K562 (cell line): Measurements from ENCODE around the gene CAST. TPM values are rescaled to one million over a fixed set of nuclear protein-coding genes. Genes with fewer than 3 reads are reported as not detected.

ENCODE experiments used
- CBX3 ChIP-seq, 2 experiments: IDR thresholded peaks; 1 replicate in 1 of 2; 2 replicates in 1 of 2; pipeline ENCODE4 v1.6.1; 2012; ENCODE audit warnings: inconsistent platforms in 2 of 2, low read length in 2 of 2, borderline replicate concordance in 1 of 2, control low read depth in 1 of 2
- CUX1 ChIP-seq: fragments of 200-800 bp; sonication (Bioruptor generic); IDR thresholded peaks from 2 replicates; pipeline ENCODE4 v1.6.1; 2016; ENCODE audit warnings: missing genetic modification characterization, missing compliant biosample characterization
- FOXP4 ChIP-seq: sonication (generic); formaldehyde crosslinking; IDR thresholded peaks from 2 replicates; pipeline ENCODE4 v1.8.0; 2022; ENCODE audit warnings: mild to moderate bottlenecking, missing genetic modification reagents, borderline replicate concordance
- GABPB2 ChIP-seq: fragments of 250-450 bp; sonication (Bioruptor Pico); conservative IDR thresholded peaks from 2 replicates; pipeline ENCODE4 v1.5.1; 2021; ENCODE audit warnings: mild to moderate bottlenecking
- HIVEP1 ChIP-seq: fragments of 250-450 bp; sonication (Bioruptor Pico); IDR thresholded peaks from 2 replicates; pipeline ENCODE4 v1.4.0; 2020; ENCODE audit warnings: mild to moderate bottlenecking
- JUNB ChIP-seq: fragments of 450-650 bp; formaldehyde crosslinking; conservative IDR thresholded peaks from 2 replicates; pipeline ENCODE4 v1.4.0; 2020; ENCODE audit warnings: mild to moderate bottlenecking
- KAT7 ChIP-seq: sonication (generic); formaldehyde crosslinking; IDR thresholded peaks from 2 replicates; pipeline ENCODE4 v1.8.0; 2022; ENCODE audit warnings: missing genetic modification reagents, mild to moderate bottlenecking, borderline replicate concordance
- L3MBTL2 ChIP-seq: fragments of 450-650 bp; IDR thresholded peaks from 2 replicates; pipeline ENCODE4 v1.6.1; 2016; ENCODE audit warnings: mild to moderate bottlenecking, moderate library complexity
- NCOA4 ChIP-seq: fragments of 450-650 bp; IDR thresholded peaks from 2 replicates; pipeline ENCODE4 v1.6.1; 2018; ENCODE audit warnings: mild to moderate bottlenecking; ENCODE audit not compliant: partially characterized antibody
- NCOA6 ChIP-seq: fragments of 450-650 bp; IDR thresholded peaks from 2 replicates; pipeline ENCODE4 v1.6.1; 2017; ENCODE audit warnings: mild to moderate bottlenecking
- NRF1 ChIP-seq, 2 experiments: fragments of 450-650 bp; IDR thresholded peaks in 1 of 2; conservative IDR thresholded peaks in 1 of 2; 2 replicates each; pipeline ENCODE4 v1.6.1; 2014; ENCODE audit warnings: mild to moderate bottlenecking in 2 of 2
- POLR2AphosphoS2 ChIP-seq: IDR thresholded peaks from 2 replicates; pipeline ENCODE4 v1.6.1; 2012; ENCODE audit warnings: low read length, improper control_type of control experiment
- POLR2H ChIP-seq: IDR thresholded peaks from 2 replicates; pipeline ENCODE4 v1.6.1; 2016; ENCODE audit warnings: missing genetic modification characterization, low read depth, mild to moderate bottlenecking, control low read depth, missing compliant biosample characterization, moderate library complexity
- RB1 ChIP-seq: fragments of 450-650 bp; IDR thresholded peaks from 2 replicates; pipeline ENCODE4 v1.6.1; 2017; ENCODE audit warnings: low read depth, mild to moderate bottlenecking
- SMAD2 ChIP-seq: fragments of 150-350 bp; IDR thresholded peaks from 2 replicates; pipeline ENCODE4 v1.6.1; 2014; ENCODE audit warnings: low read depth, mild to moderate bottlenecking, low read length
- SOX6 ChIP-seq: fragments of 450-650 bp; IDR thresholded peaks from 2 replicates; pipeline ENCODE4 v1.6.1; 2014; ENCODE audit warnings: mild to moderate bottlenecking
- THAP7 ChIP-seq: fragments of 250-450 bp; sonication (Bioruptor Pico); IDR thresholded peaks from 2 replicates; pipeline ENCODE4 v1.5.0; 2021
- THRAP3 ChIP-seq: fragments of 450-650 bp; IDR thresholded peaks from 2 replicates; pipeline ENCODE4 v1.6.1; 2016; ENCODE audit warnings: mild to moderate bottlenecking, inconsistent platforms, borderline replicate concordance
- ZNF274 ChIP-seq: IDR thresholded peaks from 2 replicates; pipeline ENCODE4 v1.6.1; 2011; ENCODE audit warnings: low read depth, mild to moderate bottlenecking, low read length, moderate library complexity, borderline replicate concordance
- ZNF511 ChIP-seq: sonication (generic); formaldehyde crosslinking; IDR thresholded peaks from 2 replicates; pipeline ENCODE4 v1.8.0; 2022; ENCODE audit warnings: mild to moderate bottlenecking, missing genetic modification reagents
- polyA plus RNA-seq, 8 experiments: library from polyadenylated mRNA; depleted of rRNA in 4 of 8; stranded (reverse) in 5 of 8; unstranded in 3 of 8; fragments of >200 nt; fragmentation: Nextera tagmentation in 2 of 8; fragmentation: Illumina TruSeq in 1 of 8; extraction: Ambion mirVana in 2 of 8; extraction: Trizol in 1 of 8; gene quantifications; 2 replicates each; pipeline versions ENCODE4 v1.2.1 to v1.2.3, GENCODE V29; 2011 to 2014; ENCODE audit warnings: inconsistent platforms in 1 of 8, missing spikeins in 1 of 8
- total RNA-seq, 7 experiments: library from RNA; depleted of rRNA in 6 of 7; stranded (reverse); fragments of >200 nt in 6 of 7; fragmentation: Illumina TruSeq in 2 of 7; extraction: Trizol in 2 of 7; gene quantifications; 2 replicates each; pipeline versions ENCODE4 v1.2.1 to v1.2.3, GENCODE V29; 2011 to 2021; ENCODE audit warnings: low replicate concordance in 1 of 7

The CAST gene
- total and polyA plus RNA-seq, 9 of the 15 experiments (the other 6 are each of a cell fraction or from before 2014, with no cell fraction given) = 55.5 to 136 (median 86.1) TPM

GRCh38 chr5:96702503-96703383, 40.6 kb downstream of the CAST start (continued):
- TF ChIP-seq THRAP3 = no peak
- peak in 1 of 2 experiments; percentile 52; a peak in 1 of 3 replicates for TF ChIP-seq CBX3 (IDR thresholded peaks at IDR 0.05; ENCODE audit: borderline replicate concordance in 1 of 2, low read length in 2 of 2)
- TF ChIP-seq SMAD2 = no peak
- no peak for TF ChIP-seq SOX6
- TF ChIP-seq GABPB2 = no peak
- TF ChIP-seq HIVEP1 (CRISPR knock-in tag) = no peak
- TF ChIP-seq KAT7 (CRISPR knock-in tag) = no peak; the same call in 1 of the 2 replicates
- TF ChIP-seq NCOA4 = no peak
- TF ChIP-seq CUX1 (CRISPR knock-in tag) = 0 out of 2 replicates have a peak, but pooled peaks have one; percentile 22
- peak; percentile 84 to 87 for TF ChIP-seq NRF1 (conservative IDR thresholded peaks at IDR 0.05 in 1 of 2, IDR thresholded peaks at IDR 0.05 in 1 of 2)
- no peak for TF ChIP-seq THAP7 (CRISPR knock-in tag)
- no peak for TF ChIP-seq POLR2AphosphoS2
- TF ChIP-seq ZNF511 (CRISPR knock-in tag) = peak; percentile 56
- no peak for TF ChIP-seq ZNF274
- TF ChIP-seq RB1 = peak; percentile 72
- peak; percentile 51 for TF ChIP-seq POLR2H (tag)
- TF ChIP-seq FOXP4 (CRISPR knock-in tag) = peak; percentile 73
- no peak for TF ChIP-seq NCOA6
- no peak for TF ChIP-seq JUNB
- peak; percentile 95 for TF ChIP-seq L3MBTL2
